HepG2 (cell line): ENCODE data around the gene RAB42. TPM values are rescaled to one million over a fixed set of nuclear protein-coding genes. Genes with fewer than 3 reads are reported as not detected.

Source experiments
- AHR ChIP-seq: IDR thresholded peaks from 2 replicates; pipeline ENCODE4 v1.6.1; 2018; ENCODE audit warnings: missing genetic modification reagents, missing compliant biosample characterization
- ASH2L ChIP-seq: fragments of 300-600, 200-600 bp; sonication (generic); IDR thresholded peaks from 2 replicates; pipeline ENCODE4 v1.7.0; 2017; ENCODE audit warnings: low read depth, mild to moderate bottlenecking, moderate library complexity, mixed read lengths, low read length; ENCODE audit not compliant: insufficient read length
- BRD4 ChIP-seq: sonication (generic); formaldehyde crosslinking; IDR thresholded peaks from 2 replicates; pipeline ENCODE4 v1.4.0; 2020; ENCODE audit warnings: missing genetic modification reagents
- DR1 ChIP-seq: sonication (generic); formaldehyde crosslinking; IDR thresholded peaks from 2 replicates; pipeline ENCODE4 v1.8.0; 2021; ENCODE audit warnings: mild to moderate bottlenecking, missing genetic modification reagents, inconsistent platforms
- HMGA1 ChIP-seq: sonication (generic); formaldehyde crosslinking; conservative IDR thresholded peaks from 2 replicates; pipeline ENCODE4 v1.4.0; 2020; ENCODE audit warnings: missing genetic modification reagents
- KLF13 ChIP-seq: sonication (generic); formaldehyde crosslinking; IDR thresholded peaks from 2 replicates; pipeline ENCODE4 v1.4.0; 2020; ENCODE audit warnings: mild to moderate bottlenecking, missing genetic modification reagents
- MXI1 ChIP-seq: IDR thresholded peaks from 3 replicates; pipeline ENCODE4 v1.6.1; 2012; ENCODE audit warnings: low read depth, low read length, inconsistent platforms, borderline replicate concordance
- MYC ChIP-seq: sonication (generic); formaldehyde crosslinking; IDR thresholded peaks from 2 replicates; pipeline ENCODE4 v1.9.0; 2021; ENCODE audit warnings: missing genetic modification reagents, borderline replicate concordance
- MZF1 ChIP-seq: sonication (generic); formaldehyde crosslinking; IDR thresholded peaks from 2 replicates; pipeline ENCODE4 v1.8.1; 2023; ENCODE audit warnings: mild to moderate bottlenecking, missing genetic modification reagents, borderline replicate concordance
- ONECUT2 ChIP-seq: sonication (generic); formaldehyde crosslinking; IDR thresholded peaks from 2 replicates; pipeline ENCODE4 v1.4.0; 2020; ENCODE audit warnings: missing genetic modification reagents
- POLR2G ChIP-seq: fragments of 200-400 bp; formaldehyde crosslinking; IDR thresholded peaks from 2 replicates; pipeline ENCODE4 v1.6.1; 2018; ENCODE audit warnings: mild to moderate bottlenecking, low read depth, low read length, moderate library complexity
- RAD51 ChIP-seq: fragments of 450-650 bp; IDR thresholded peaks from 2 replicates; pipeline ENCODE4 v1.6.1; 2016; ENCODE audit warnings: borderline replicate concordance
- REL ChIP-seq: sonication (generic); formaldehyde crosslinking; conservative IDR thresholded peaks from 2 replicates; pipeline ENCODE4 v1.8.0; 2022; ENCODE audit warnings: mild to moderate bottlenecking, missing genetic modification reagents, moderate library complexity
- RELA ChIP-seq: sonication (generic); formaldehyde crosslinking; IDR thresholded peaks from 2 replicates; pipeline ENCODE4 v1.4.0; 2020; ENCODE audit warnings: missing genetic modification reagents
- RFXAP ChIP-seq: sonication (generic); formaldehyde crosslinking; IDR thresholded peaks from 2 replicates; pipeline ENCODE4 v1.4.0; 2020; ENCODE audit warnings: missing genetic modification reagents, borderline replicate concordance
- SALL1 ChIP-seq: sonication (generic); formaldehyde crosslinking; IDR thresholded peaks from 2 replicates; pipeline ENCODE4 v1.8.0; 2022; ENCODE audit warnings: mild to moderate bottlenecking, missing genetic modification reagents
- TCF7L2 ChIP-seq: IDR thresholded peaks from 2 replicates; pipeline ENCODE4 v1.6.1; 2011; ENCODE audit warnings: mild to moderate bottlenecking, low read depth, low read length, moderate library complexity
- ZFP36L2 ChIP-seq: sonication (generic); formaldehyde crosslinking; IDR thresholded peaks from 2 replicates; pipeline ENCODE4 v1.4.0; 2020; ENCODE audit warnings: missing genetic modification reagents
- ZFP82 ChIP-seq: sonication (generic); formaldehyde crosslinking; IDR thresholded peaks from 2 replicates; pipeline ENCODE4 v1.5.1; 2020; ENCODE audit warnings: mild to moderate bottlenecking, missing genetic modification reagents, borderline replicate concordance
- ZNF160 ChIP-seq: sonication (generic); formaldehyde crosslinking; IDR thresholded peaks from 2 replicates; pipeline ENCODE4 v1.8.0; 2022; ENCODE audit warnings: mild to moderate bottlenecking, inconsistent platforms, missing genetic modification reagents
- ZNF382 ChIP-seq: sonication (generic); formaldehyde crosslinking; IDR thresholded peaks from 2 replicates; pipeline ENCODE4 v1.5.0; 2020; ENCODE audit warnings: missing genetic modification reagents, mild to moderate bottlenecking, borderline replicate concordance
- ZNF530 ChIP-seq: sonication (generic); formaldehyde crosslinking; IDR thresholded peaks from 2 replicates; pipeline ENCODE4 v1.5.0; 2020; ENCODE audit warnings: low read depth, mild to moderate bottlenecking, missing genetic modification reagents
- ZZZ3 ChIP-seq: sonication (generic); formaldehyde crosslinking; IDR thresholded peaks from 2 replicates; pipeline ENCODE4 v1.4.0; 2020; ENCODE audit warnings: missing genetic modification reagents, mild to moderate bottlenecking, borderline replicate concordance
- polyA plus RNA-seq, 8 experiments: library from polyadenylated mRNA; depleted of rRNA in 3 of 8; stranded (reverse) in 7 of 8; unstranded in 1 of 8; fragments of >200 nt; fragmentation: Illumina TruSeq in 4 of 8; extraction: Trizol in 4 of 8; gene quantifications; 2 replicates each; pipeline versions ENCODE4 v1.2.1 to v1.2.3, GENCODE V29; 2011 to 2016; ENCODE audit warnings: low read depth in 4 of 8, missing spikeins in 1 of 8, mixed read lengths in 1 of 8; ENCODE audit not compliant: insufficient read depth in 1 of 8
- total RNA-seq, 5 experiments: library from RNA; depleted of rRNA; stranded (reverse); fragments of >200 nt; fragmentation: Illumina TruSeq; extraction: Trizol; gene quantifications; 2 replicates each; pipeline ENCODE4 v1.2.3, GENCODE V29; 2016; ENCODE audit warnings: low read depth in 1 of 5
- TF ChIP-seq, protein P1 (sequence below): sonication (generic); formaldehyde crosslinking; IDR thresholded peaks from 2 replicates; pipeline ENCODE4 v1.8.0; 2022; ENCODE audit warnings: missing genetic modification reagents, mild to moderate bottlenecking, moderate library complexity, borderline replicate concordance
- TF ChIP-seq, protein P2 (sequence below): IDR thresholded peaks from 2 replicates; pipeline ENCODE4 v1.6.1; 2016; ENCODE audit warnings: missing biosample characterization, missing genetic modification reagents, low read depth
- TF ChIP-seq, protein P3 (sequence below): sonication (generic); formaldehyde crosslinking; IDR thresholded peaks from 2 replicates; pipeline ENCODE4 v1.4.0; 2020; ENCODE audit warnings: missing genetic modification reagents
- TF ChIP-seq, protein P4 (sequence below): sonication (generic); formaldehyde crosslinking; IDR thresholded peaks from 2 replicates; pipeline ENCODE4 v1.4.0; 2020; ENCODE audit warnings: mild to moderate bottlenecking, missing genetic modification reagents

The RAB42 gene
- total and polyA plus RNA-seq, 2 of the 13 experiments (the other 11 are each of a cell fraction or from before 2014, with no cell fraction given): 10.4 to 166 TPM

DNA sequence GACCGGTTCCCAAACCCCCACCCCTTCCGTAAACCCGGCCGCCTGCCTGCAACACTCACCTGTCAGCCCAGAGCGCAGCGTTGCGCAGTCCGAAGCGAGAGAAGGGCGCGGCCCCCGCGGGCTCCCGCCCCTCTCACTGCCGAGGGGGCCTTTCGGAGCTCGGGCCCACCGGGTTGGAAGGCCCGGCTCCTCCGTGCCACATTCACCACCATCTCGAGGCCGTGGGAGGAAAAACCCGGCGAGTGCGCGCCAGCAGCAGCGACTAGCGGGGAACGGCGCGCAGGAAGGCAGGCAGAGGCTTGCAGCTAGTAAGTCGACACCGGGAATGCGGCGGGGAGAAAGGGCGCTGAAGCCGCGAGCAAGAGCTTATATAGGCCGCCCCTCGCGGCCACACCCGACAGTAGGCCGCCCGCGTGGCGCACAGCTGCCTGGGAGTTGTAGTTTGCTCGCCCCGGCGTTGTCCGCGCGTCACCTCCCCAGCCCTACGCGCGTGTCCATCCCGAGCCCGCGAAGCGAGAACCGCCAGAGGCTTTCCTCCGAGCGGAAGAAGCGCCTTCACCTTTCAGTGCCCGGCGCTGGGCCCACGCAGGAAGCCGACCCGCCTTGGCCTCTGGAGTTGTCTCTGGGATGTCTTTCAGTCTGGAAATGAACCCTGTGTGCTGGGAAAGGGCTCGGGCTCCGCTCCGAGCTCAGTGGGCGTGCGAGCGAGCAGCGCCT lies 10.4 kb upstream of the RAB42 start (continued):
- TF ChIP-seq, protein P1, sequence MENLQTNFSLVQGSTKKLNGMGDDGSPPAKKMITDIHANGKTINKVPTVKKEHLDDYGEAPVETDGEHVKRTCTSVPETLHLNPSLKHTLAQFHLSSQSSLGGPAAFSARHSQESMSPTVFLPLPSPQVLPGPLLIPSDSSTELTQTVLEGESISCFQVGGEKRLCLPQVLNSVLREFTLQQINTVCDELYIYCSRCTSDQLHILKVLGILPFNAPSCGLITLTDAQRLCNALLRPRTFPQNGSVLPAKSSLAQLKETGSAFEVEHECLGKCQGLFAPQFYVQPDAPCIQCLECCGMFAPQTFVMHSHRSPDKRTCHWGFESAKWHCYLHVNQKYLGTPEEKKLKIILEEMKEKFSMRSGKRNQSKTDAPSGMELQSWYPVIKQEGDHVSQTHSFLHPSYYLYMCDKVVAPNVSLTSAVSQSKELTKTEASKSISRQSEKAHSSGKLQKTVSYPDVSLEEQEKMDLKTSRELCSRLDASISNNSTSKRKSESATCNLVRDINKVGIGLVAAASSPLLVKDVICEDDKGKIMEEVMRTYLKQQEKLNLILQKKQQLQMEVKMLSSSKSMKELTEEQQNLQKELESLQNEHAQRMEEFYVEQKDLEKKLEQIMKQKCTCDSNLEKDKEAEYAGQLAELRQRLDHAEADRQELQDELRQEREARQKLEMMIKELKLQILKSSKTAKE (CRISPR knock-in tag): no peak; the same call in 1 of the 2 replicates
- TF ChIP-seq ONECUT2 (CRISPR knock-in tag) (no peak), SALL1 (CRISPR knock-in tag) (peak; percentile 92), RELA (peak; percentile 71; the same call in 1 of the 2 replicates), TCF7L2 (no peak), ZFP82 (CRISPR knock-in tag) (no peak), KLF13 (CRISPR knock-in tag) (no peak; the same call in 1 of the 2 replicates), REL (CRISPR knock-in tag) (0 out of 2 replicates have a peak, but pooled peaks have one; percentile 74), AHR (CRISPR knock-in tag) (peak; percentile 77; the same call in 1 of the 2 replicates), MXI1 (peak; percentile 87), BRD4 (CRISPR knock-in tag) (0 out of 2 replicates have a peak, but pooled peaks have one; percentile 33), DR1 (CRISPR knock-in tag) (peak; percentile 99), MZF1 (no peak), ASH2L (peak; percentile 86), ZNF530 (no peak), RFXAP (CRISPR knock-in tag) (peak; percentile 83), ZNF382 (CRISPR knock-in tag) (no peak), RAD51 (no peak), POLR2G (peak; percentile 100), ZZZ3 (CRISPR knock-in tag) (no peak; the same call in 1 of the 2 replicates), ZFP36L2 (CRISPR knock-in tag) (0 out of 2 replicates have a peak, but pooled peaks have one; percentile 38), ZNF160 (CRISPR knock-in tag) (peak; percentile 94), HMGA1 (no peak), MYC (peak; percentile 96)
- TF ChIP-seq, protein P2, sequence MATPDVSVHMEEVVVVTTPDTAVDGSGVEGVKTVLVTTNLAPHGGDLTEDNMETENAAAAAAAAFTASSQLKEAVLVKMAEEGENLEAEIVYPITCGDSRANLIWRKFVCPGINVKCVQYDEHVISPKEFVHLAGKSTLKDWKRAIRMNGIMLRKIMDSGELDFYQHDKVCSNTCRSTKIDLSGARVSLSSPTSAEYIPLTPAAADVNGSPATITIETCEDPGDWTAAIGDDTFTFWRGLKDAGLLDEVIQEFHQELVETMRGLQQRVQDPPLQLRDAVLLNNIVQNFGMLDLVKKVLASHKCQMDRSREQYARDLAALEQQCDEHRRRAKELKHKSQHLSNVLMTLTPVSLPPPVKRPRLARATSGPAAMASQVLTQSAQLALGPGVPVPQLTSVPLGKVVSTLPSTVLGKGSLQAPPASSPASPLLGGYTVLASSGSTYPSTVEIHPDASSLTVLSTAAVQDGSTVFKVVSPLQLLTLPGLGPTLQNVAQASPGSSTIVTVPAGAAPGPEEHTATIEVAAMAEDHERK (CRISPR knock-in tag): peak; percentile 54; the same call in 1 of the 2 replicates
- TF ChIP-seq, protein P3, sequence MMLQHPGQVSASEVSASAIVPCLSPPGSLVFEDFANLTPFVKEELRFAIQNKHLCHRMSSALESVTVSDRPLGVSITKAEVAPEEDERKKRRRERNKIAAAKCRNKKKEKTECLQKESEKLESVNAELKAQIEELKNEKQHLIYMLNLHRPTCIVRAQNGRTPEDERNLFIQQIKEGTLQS: peak; percentile 46; the same call in 1 of the 2 replicates
- TF ChIP-seq, protein P4, sequence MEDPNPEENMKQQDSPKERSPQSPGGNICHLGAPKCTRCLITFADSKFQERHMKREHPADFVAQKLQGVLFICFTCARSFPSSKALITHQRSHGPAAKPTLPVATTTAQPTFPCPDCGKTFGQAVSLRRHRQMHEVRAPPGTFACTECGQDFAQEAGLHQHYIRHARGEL: 0 out of 2 replicates have a peak, but pooled peaks have one; percentile 27
